HCT116 (cell line): ENCODE data around the gene NFIA. TPM values are rescaled to one million over a fixed set of nuclear protein-coding genes. Genes with fewer than 3 reads are reported as not detected.

Source experiments
- ATAC-seq: fragments of 200-7000 bp; cut with Tn5 transposase; 2 replicates; pipeline ENCODE4 v1.9.1; 2020; ENCODE audit warnings: mild to moderate bottlenecking, moderate library complexity
- BruUV-seq: library from RNA; stranded (reverse); fragments of 400-500 nt; replicated peaks from 2 replicates; lab custom pipeline; 2021; lab: Mats Ljungman, UMichigan
- CTCF ChIA-PET: fragments of 300-600 bp; sonication (Branson Sonifier 250); formaldehyde crosslinking; loops from one replicate; lab custom pipeline; 2021; ENCODE audit warnings: antibody characterized with exemption; lab: Charles Lee
- POLR2A ChIA-PET: fragments of 300-600, 350-600 bp; sonication (Branson Sonifier 250); formaldehyde crosslinking; loops from one replicate; lab custom pipeline; 2021; ENCODE audit warnings: antibody characterized with exemption; lab: Charles Lee
- RAD21 ChIA-PET, 2 experiments: fragments of 300-600 bp; sonication (Branson Sonifier 250); formaldehyde crosslinking; loops; one replicate each; lab custom pipeline; 2023; ENCODE audit warnings: low total read pairs in 2 of 2; ENCODE audit not compliant: uncharacterized antibody in 2 of 2, unreplicated experiment in 2 of 2, low non-redundant PET in 1 of 2; lab: Charles Lee
- DNase-seq: peaks from one replicate; pipeline ENCODE4 v3.0.0-alpha.2; 2010; ENCODE audit warnings: low read depth, low spot score
- H2AFZ ChIP-seq: fragments of 200-600 bp; shearing (Covaris generic), sonication (generic); 2 replicates; pipeline ENCODE4 v1.6.1; 2017; ENCODE audit warnings: low read depth, mixed run types, mixed read lengths, antibody characterized with exemption, low read length; ENCODE audit not compliant: poor library complexity, severe bottlenecking
- H3K27ac ChIP-seq: 2 replicates; pipeline ENCODE4 v1.5.1; 2012; ENCODE audit warnings: low read depth, low read length
- H3K27me3 ChIP-seq: fragments of 200-600 bp; sonication (generic); 2 replicates; pipeline ENCODE4 v1.6.1; 2016; ENCODE audit warnings: mixed run types, low read length, mixed read lengths; ENCODE audit not compliant: insufficient read depth
- H3K36me3 ChIP-seq, 2 experiments: fragments of 200-500 bp in 1 of 2; fragments of 200-600 bp in 1 of 2; sonication (Bioruptor generic) in 1 of 2; sonication (generic) in 1 of 2; 2 replicates each; pipeline versions ENCODE4 v1.5.1 to v1.6.1; 2014 to 2016; ENCODE audit warnings: low read length in 2 of 2, inconsistent platforms in 1 of 2, mixed read lengths in 1 of 2, mixed run types in 1 of 2; ENCODE audit not compliant: insufficient read depth in 2 of 2, control insufficient read depth in 1 of 2
- H3K4me1 ChIP-seq, 2 experiments: fragments of 200-600 bp in 1 of 2; sonication (generic) in 1 of 2; 2 replicates each; pipeline versions ENCODE4 v1.5.1 to v1.6.1; 2012 to 2017; ENCODE audit warnings: low read length in 2 of 2, inconsistent platforms in 1 of 2, mild to moderate bottlenecking in 1 of 2, mixed read lengths in 1 of 2, mixed run types in 1 of 2, moderate library complexity in 1 of 2; ENCODE audit not compliant: insufficient read depth in 2 of 2, control insufficient read depth in 1 of 2
- H3K4me2 ChIP-seq: fragments of 200-600 bp; sonication (generic); 2 replicates; pipeline ENCODE4 v1.6.1; 2017; ENCODE audit warnings: mixed run types, low read length, mixed read lengths
- H3K4me3 ChIP-seq, 2 experiments: fragments of 200-600 bp in 1 of 2; sonication (generic) in 1 of 2; replicated peaks in 1 of 2; 2 replicates each; pipeline ENCODE4 v1.5.1; 2011 to 2016; ENCODE audit warnings: low read length in 2 of 2, control low read depth in 1 of 2, low read depth in 1 of 2, mild to moderate bottlenecking in 1 of 2, mixed read lengths in 1 of 2, mixed run types in 1 of 2
- H3K79me2 ChIP-seq: fragments of 200-600 bp; sonication (generic); 2 replicates; pipeline ENCODE4 v1.6.1; 2017; ENCODE audit warnings: mild to moderate bottlenecking, mixed run types, low read length, moderate library complexity, mixed read lengths; ENCODE audit not compliant: insufficient read depth
- H3K9ac ChIP-seq: fragments of 200-600 bp; sonication (generic); 2 replicates; pipeline ENCODE4 v1.6.1; 2016; ENCODE audit warnings: low read length, mixed read lengths
- H3K9me2 ChIP-seq: fragments of 200-600 bp; sonication (generic), shearing (Covaris generic); 2 replicates; pipeline ENCODE4 v1.6.1; 2017; ENCODE audit warnings: mixed run types, mild to moderate bottlenecking, moderate library complexity; ENCODE audit not compliant: insufficient read depth
- H3K9me3 ChIP-seq, 2 experiments: fragments of 200-500 bp in 1 of 2; fragments of 200-600 bp in 1 of 2; sonication (Bioruptor generic) in 1 of 2; sonication (generic) in 1 of 2; 2 replicates each; pipeline ENCODE4 v1.6.1; 2014 to 2017; ENCODE audit warnings: low read length in 2 of 2, mixed read lengths in 2 of 2, inconsistent platforms in 1 of 2, low read depth in 1 of 2, mild to moderate bottlenecking in 1 of 2, mixed run types in 1 of 2, moderate library complexity in 1 of 2; ENCODE audit not compliant: control insufficient read depth in 1 of 2, insufficient read depth in 1 of 2
- H4K20me1 ChIP-seq: fragments of 200-600 bp; sonication (generic), shearing (Covaris generic); 2 replicates; pipeline ENCODE4 v1.6.1; 2017; ENCODE audit warnings: mixed run types, mild to moderate bottlenecking, moderate library complexity; ENCODE audit not compliant: insufficient read depth
- ATF3 ChIP-seq: IDR thresholded peaks from 2 replicates; pipeline ENCODE4 v1.6.1; 2012
- EGR1 ChIP-seq: IDR thresholded peaks from 2 replicates; pipeline ENCODE4 v1.6.1; 2012; ENCODE audit warnings: low read depth
- EZH2 ChIP-seq: fragments of 200-600 bp; sonication (generic); IDR thresholded peaks from 2 replicates; pipeline ENCODE4 v1.6.1; 2017; ENCODE audit warnings: antibody characterized with exemption, mixed run types
- FOSL1 ChIP-seq: IDR thresholded peaks from 2 replicates; pipeline ENCODE4 v1.6.1; 2012; ENCODE audit warnings: low read depth
- POLR2AphosphoS5 ChIP-seq: IDR thresholded peaks from 2 replicates; pipeline ENCODE4 v1.6.1; 2011; ENCODE audit warnings: mild to moderate bottlenecking, low read depth, low read length, moderate library complexity
- SP1 ChIP-seq: IDR thresholded peaks from 2 replicates; pipeline ENCODE4 v1.6.1; 2012; ENCODE audit warnings: low read depth
- YY1 ChIP-seq: IDR thresholded peaks from 2 replicates; pipeline ENCODE4 v1.6.1; 2011; ENCODE audit warnings: low read length, low read depth, moderate library complexity, mild to moderate bottlenecking; ENCODE audit not compliant: insufficient replicate concordance; ENCODE audit errors: extremely low read depth
- ZBTB33 ChIP-seq: IDR thresholded peaks from 2 replicates; pipeline ENCODE4 v1.6.1; 2011; ENCODE audit warnings: mild to moderate bottlenecking, low read length, moderate library complexity; ENCODE audit not compliant: insufficient replicate concordance; ENCODE audit errors: extremely low read depth
- ZFX ChIP-seq: fragments of 450-650 bp; IDR thresholded peaks from 2 replicates; pipeline ENCODE4 v1.6.1; 2017
- intact Hi-C: fragments of 100-400 bp; cut with micrococcal nuclease; formaldehyde crosslinking; loops from 2 replicates; pipeline ENCODE4 v1.10.0; 2022
- total RNA-seq: library from RNA; stranded (reverse); gene quantifications from one replicate; pipeline ENCODE4 v1.2.1, GENCODE V29; 2021; ENCODE audit not compliant: unreplicated experiment

The NFIA gene
- total RNA-seq, 1 experiment from 2014 or later, result 17.2 TPM

GRCh38 chr1:61143821-61144424, 61.6 kb downstream of the NFIA start:
- ChIA-PET CTCF (no interaction called here), POLR2A (no interaction called here), RAD21 (no interaction called here)
- TF ChIP-seq FOSL1 (no peak), POLR2AphosphoS5 (no peak), ZBTB33 (no peak), SP1 (no peak), EGR1 (no peak), ZFX (no peak), EZH2 (no peak), ATF3 (no peak), YY1 (no peak)
- no peak for ATAC-seq
- no peaks in the 10 kb centered on the region for H3K27me3 ChIP-seq
- intact Hi-C loops, result no loop called here
- peaks cover 8 to 13% of the 10 kb centered on the region in 2 experiments; a peak in 3 of 4 replicates for H3K4me1 ChIP-seq
- H3K9ac ChIP-seq, result no peak overlapping the region
- no peak overlapping the region for H3K4me2 ChIP-seq
- no peaks in the 10 kb centered on the region for H4K20me1 ChIP-seq
- H3K36me3 ChIP-seq, result no peaks in the 10 kb centered on the region
- H3K9me2 ChIP-seq, result no peaks in the 10 kb centered on the region
- H3K27ac ChIP-seq, result no peak overlapping the region
- BruUV-seq, result no TSS peak
- no peaks in the 10 kb centered on the region for H3K79me2 ChIP-seq
- DNase-seq, result no peak
- no peaks in the 10 kb centered on the region for H3K9me3 ChIP-seq
- H2AFZ ChIP-seq, result no peak overlapping the region
- no peak overlapping the region for H3K4me3 ChIP-seq
